ENCODE measurements around the gene INTS6. TPM values are rescaled to one million over a fixed set of nuclear protein-coding genes. Genes with fewer than 3 reads are reported as not detected.

INTS6 gene
- polyA plus RNA-seq, 1 experiment = 53.7 TPM

DNA sequence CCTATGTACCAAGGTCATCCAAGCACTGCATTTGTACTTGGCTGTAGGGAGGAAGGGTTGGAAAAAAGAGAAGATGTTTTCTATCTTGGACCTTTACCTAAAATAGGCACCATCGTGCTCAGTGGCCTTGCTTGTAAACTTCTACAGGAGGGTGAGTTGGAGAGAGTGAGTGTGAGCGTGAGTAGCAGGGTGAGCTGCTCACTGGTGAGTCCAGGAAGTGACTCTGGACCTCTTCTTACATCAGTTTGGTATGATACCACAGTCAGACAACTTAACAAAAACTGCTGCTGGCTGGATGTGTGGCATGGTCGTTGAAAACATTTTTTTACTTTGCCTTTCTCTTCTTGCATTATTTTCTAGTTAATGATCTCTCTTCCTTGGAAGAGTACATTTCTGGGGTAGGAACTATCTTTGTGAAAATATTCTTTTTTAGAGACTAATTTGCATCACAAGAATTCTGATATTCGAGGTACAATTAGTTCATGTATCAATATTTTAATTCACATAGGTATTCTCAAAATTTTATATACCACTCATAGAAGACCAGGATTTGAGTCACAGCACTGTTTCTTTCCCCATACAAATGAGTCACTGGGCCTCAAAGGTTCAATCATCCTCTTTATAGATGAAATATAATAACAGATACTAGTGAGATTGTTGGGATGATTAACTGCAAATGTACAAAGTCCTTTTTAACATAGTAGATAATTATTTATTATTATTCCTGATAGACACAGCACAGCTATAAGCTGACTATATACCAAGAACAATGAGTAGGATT is 112.7 kb downstream of the INTS6 start:
- no peak for DNase-seq (ENCODE audit: low read depth, low spot score)
- no peak overlapping the region for H3K27ac ChIP-seq (ENCODE audit: low read depth, low read length)
- POLR2A ChIA-PET = no interaction called here
- H3K9me3 ChIP-seq (ENCODE audit: control insufficient read depth, insufficient read depth, low read length) = no peaks in the 10 kb centered on the region
- H3K4me3 ChIP-seq (ENCODE audit: low read depth, low read length) = no peak overlapping the region
- H3K27me3 ChIP-seq (ENCODE audit: control insufficient read depth, insufficient read depth, low read length) = no peaks in the 10 kb centered on the region
- CTCF ChIA-PET = no interaction called here
- TF ChIP-seq, protein P1, sequence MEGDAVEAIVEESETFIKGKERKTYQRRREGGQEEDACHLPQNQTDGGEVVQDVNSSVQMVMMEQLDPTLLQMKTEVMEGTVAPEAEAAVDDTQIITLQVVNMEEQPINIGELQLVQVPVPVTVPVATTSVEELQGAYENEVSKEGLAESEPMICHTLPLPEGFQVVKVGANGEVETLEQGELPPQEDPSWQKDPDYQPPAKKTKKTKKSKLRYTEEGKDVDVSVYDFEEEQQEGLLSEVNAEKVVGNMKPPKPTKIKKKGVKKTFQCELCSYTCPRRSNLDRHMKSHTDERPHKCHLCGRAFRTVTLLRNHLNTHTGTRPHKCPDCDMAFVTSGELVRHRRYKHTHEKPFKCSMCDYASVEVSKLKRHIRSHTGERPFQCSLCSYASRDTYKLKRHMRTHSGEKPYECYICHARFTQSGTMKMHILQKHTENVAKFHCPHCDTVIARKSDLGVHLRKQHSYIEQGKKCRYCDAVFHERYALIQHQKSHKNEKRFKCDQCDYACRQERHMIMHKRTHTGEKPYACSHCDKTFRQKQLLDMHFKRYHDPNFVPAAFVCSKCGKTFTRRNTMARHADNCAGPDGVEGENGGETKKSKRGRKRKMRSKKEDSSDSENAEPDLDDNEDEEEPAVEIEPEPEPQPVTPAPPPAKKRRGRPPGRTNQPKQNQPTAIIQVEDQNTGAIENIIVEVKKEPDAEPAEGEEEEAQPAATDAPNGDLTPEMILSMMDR (IDR thresholded peaks at IDR 0.05; ENCODE audit: low read depth, low read length) = no peak

DNA sequence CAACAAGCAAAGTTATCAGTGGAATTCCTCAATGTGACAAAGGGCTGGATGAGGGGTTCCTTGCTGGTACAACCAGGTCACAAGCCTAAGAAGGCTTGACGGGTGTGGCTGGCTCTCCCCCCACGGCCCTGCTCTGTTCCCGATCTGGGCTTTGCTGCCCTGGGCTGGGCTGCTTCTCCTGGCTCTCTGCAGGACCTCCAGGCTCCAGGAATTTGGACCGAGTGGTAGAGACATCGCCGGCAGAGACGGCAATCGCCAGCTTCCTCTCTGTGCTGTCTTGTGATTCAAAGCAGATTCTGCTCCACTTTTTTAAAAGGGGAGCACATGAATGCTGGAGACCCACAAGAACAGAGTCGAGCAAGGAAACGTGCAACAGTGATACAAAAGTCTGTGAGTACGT is 113.5 kb downstream of the INTS6 start, which contains the start of gene SERPINE3:
Gene SERPINE3, plus strand, starts transcription at position 338 of the 400 bp plus-strand sequence. CDS start 1,401 bp downstream, outside the sequence.
- Histone ChIP-seq H3K27ac (ENCODE audit: low read depth, low read length) (no peak within 1 kb of the TSS), H3K4me3 (ENCODE audit: low read depth, low read length) (no peak within 1 kb of the TSS), H3K9me3 (ENCODE audit: control insufficient read depth, insufficient read depth, low read length) (no peaks in the 10 kb centered on the region), H3K27me3 (ENCODE audit: control insufficient read depth, insufficient read depth, low read length) (no peaks in the 10 kb centered on the region)
- CTCF ChIA-PET = no interaction called here
- TF ChIP-seq, protein P1 (IDR thresholded peaks at IDR 0.05; ENCODE audit: low read depth, low read length) = no peak
- no peak for DNase-seq (ENCODE audit: low read depth, low spot score)
- POLR2A ChIA-PET = no interaction called here

- CTCF ChIA-PET = interaction anchor here (0.6 kb wide), 1 partner anchor 1561 kb away, joined by 3 read pairs; no protein-coding TSS in a partner anchor
- TF ChIP-seq, protein P1 (IDR thresholded peaks at IDR 0.05; ENCODE audit: low read depth, low read length) = no peak
- no peak for DNase-seq (ENCODE audit: low read depth, low spot score)
- no peaks in the 10 kb centered on the region for H3K27me3 ChIP-seq (ENCODE audit: control insufficient read depth, insufficient read depth, low read length)
- no peaks in the 10 kb centered on the region for H3K9me3 ChIP-seq (ENCODE audit: control insufficient read depth, insufficient read depth, low read length)
- POLR2A ChIA-PET = no interaction called here
- no peak overlapping the region for H3K27ac ChIP-seq (ENCODE audit: low read depth, low read length)
- no peak overlapping the region for H3K4me3 ChIP-seq (ENCODE audit: low read depth, low read length)
Observed at GRCh38 chr13:51336746-51337145, 116.1 kb downstream of the INTS6 start.

- Histone ChIP-seq H3K4me3 (ENCODE audit: low read depth, low read length) (no peak overlapping the region), H3K9me3 (ENCODE audit: control insufficient read depth, insufficient read depth, low read length) (no peaks in the 10 kb centered on the region), H3K27ac (ENCODE audit: low read depth, low read length) (no peak overlapping the region), H3K27me3 (ENCODE audit: control insufficient read depth, insufficient read depth, low read length) (peaks cover 2% of the 10 kb centered on the region)
- TF ChIP-seq, protein P1 (IDR thresholded peaks at IDR 0.05; ENCODE audit: low read depth, low read length) = no peak
- POLR2A ChIA-PET = no interaction called here
- CTCF ChIA-PET = no interaction called here
- DNase-seq (ENCODE audit: low read depth, low spot score) = no peak
Observed at GRCh38 chr13:51333826-51334225, 119.0 kb downstream of the INTS6 start.

DNA sequence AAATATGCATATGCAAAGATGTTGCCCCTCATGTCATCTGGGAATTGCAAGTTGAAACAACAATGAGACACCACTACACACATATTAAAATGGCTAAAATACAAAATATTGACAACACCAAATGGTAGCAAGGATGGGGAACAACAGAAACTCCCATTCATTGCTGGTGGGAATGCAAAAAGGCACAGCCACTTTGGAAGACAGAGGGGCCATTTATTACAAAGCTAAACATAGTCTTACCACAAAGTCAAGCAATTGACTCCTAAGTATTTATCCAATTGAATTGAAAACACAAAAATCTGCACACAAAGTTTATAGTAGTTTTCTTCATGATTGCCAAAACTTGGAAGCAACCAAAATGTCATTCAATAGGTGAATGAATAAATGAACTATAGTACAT is 119.4 kb downstream of the INTS6 start:
- CTCF ChIA-PET = no interaction called here
- H3K4me3 ChIP-seq (ENCODE audit: low read depth, low read length) = no peak overlapping the region
- POLR2A ChIA-PET = no interaction called here
- peaks cover 2% of the 10 kb centered on the region for H3K27me3 ChIP-seq (ENCODE audit: control insufficient read depth, insufficient read depth, low read length)
- no peak overlapping the region for H3K27ac ChIP-seq (ENCODE audit: low read depth, low read length)
- no peak for DNase-seq (ENCODE audit: low read depth, low spot score)
- no peaks in the 10 kb centered on the region for H3K9me3 ChIP-seq (ENCODE audit: control insufficient read depth, insufficient read depth, low read length)
- TF ChIP-seq, protein P1 (IDR thresholded peaks at IDR 0.05; ENCODE audit: low read depth, low read length) = no peak
